HG03175 (cell line): Measurements from ENCODE around the gene DDX39B.
A peak's percentile ranks its signal among the peaks of the same experiment; 100 is the strongest.

Experiments used
- ATAC-seq: cut with Tn5 transposase; IDR thresholded peaks from one replicate; pipeline ENCODE4 v1.9.1; 2021; ENCODE audit warnings: mild to moderate bottlenecking, moderate library complexity; ENCODE audit not compliant: unreplicated experiment

Gene DDX39B

DNA sequence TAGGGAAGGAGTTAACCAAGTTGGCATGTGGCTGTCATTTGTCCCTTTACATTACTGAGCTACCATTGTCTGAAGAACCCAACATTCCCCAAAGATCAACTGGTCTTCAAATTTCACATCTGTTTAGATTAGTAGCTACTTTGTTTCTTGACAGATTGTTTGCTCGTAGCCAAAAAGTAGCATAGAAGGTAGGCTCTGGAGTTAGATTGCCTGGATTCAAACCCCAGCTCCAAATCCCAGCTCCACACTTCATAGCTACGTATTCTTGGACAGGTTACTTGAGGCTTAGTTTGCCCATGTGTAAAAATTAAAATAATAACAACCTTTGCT lies 6.7 kb upstream of the DDX39B start:
- ATAC-seq: no peak

DNA sequence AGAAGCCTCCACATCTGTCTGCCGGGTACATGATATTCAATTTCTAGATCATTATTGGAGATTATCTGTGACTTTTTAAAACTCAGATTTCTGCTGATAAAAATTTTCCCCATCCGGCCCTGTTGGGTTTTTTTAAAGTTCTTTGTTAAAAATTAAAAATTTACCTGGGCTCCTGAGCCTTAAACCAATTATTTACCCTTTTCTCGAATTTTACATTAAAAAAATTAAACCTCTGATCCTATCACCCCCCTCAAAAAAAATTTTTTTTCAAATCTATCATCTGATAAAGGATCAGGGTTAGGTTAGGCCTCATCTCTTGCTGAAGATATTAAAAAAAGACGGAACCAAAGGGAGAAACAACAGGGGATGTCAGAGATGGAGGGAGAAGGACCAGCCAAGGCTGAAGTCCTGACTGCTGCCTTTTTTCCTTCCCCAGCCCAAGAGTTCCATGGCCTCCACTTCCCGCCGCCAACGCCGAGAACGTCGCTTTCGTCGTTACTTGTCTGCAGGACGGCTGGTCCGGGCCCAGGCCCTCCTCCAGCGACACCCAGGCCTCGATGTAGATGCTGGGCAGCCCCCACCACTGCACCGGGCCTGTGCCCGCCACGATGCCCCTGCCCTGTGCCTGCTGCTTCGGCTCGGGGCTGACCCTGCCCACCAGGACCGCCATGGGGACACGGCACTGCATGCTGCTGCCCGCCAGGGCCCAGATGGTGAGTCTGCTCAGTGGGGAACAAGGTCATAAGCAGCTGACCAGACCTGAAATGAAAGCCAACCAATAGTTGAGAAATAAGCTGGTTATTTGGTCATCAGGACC lies 6.1 kb upstream of the DDX39B start:
- no peak for ATAC-seq

DNA sequence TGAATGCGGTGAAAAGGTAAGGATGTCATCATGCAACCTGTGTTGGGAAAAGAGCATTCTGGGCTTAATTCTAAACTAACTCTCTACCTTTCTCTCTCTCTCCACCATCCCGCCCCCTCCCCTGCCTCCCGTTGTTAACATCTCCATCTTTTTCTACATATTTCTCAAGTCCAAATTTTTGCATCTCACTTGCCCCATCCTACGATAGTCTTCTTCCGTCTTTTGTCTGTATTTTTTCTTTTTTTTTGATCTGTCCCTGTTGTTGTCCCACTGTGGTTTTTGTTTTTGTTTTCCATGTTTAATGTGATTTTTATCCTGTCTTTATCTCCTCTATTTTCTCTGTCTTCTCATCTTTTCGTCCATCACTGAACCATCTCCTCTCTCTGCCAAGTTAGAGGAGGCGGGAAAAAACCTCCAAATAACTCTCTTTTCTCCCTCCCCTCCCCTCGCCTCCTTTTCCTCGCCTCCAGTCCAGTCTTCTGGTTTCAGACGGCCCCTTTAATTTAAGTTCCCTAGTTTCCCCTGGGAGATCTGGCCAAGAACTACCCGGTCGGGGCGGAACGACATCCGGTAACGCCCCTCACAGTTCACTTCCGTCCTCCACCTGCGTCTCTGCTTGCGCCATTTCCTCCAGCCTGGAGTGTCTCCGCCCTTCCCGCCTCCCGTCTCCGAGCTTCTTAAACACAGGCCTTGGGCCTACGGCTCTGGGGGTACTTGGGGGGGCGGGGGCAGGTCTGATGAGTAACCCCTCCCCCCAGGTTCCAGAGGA lies 5.3 kb upstream of the DDX39B start, which contains the start of gene NFKBIL1:
NFKBIL1 (plus strand) TSS at position 651 of the 769 bp plus-strand sequence; CDS start at position 738, 87 bp downstream.
- ATAC-seq: peak; percentile 69

DNA sequence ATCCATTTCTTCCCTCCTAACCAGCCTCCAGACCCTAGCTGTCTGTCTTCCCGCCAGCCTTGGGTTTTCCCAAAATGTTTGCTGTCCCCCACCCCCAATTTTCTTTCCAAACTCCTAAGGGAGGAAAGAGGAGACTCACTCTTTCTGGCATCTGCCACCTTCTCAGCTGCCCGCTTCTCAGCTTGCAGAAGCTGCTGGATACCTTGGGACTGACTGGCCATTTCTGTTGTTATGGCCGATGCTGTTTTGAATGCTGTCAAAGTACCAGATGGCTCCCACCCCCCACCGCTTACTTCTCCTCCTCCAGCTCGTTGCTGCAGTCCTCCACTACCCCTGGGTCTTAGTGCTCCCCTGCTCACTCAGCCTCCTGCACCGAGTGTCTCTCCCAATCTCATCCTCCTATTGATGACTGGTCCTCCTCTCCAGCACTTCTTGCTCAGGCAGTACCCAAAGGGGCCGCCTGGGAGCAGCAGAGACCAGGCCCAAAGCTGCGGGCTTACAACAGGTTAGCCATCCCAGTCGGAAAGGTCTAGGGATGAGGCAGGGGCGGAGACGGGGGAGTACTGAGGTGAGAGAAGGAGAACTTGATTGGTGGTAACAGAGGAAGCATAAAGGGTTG lies 4.6 kb upstream of the DDX39B start, which contains the start of gene ATP6V1G2:
ATP6V1G2 (minus strand) TSS at position 270 of the 619 bp plus-strand sequence; CDS start at position 221, 49 bp downstream.
- peak; percentile 49 for ATAC-seq

DNA sequence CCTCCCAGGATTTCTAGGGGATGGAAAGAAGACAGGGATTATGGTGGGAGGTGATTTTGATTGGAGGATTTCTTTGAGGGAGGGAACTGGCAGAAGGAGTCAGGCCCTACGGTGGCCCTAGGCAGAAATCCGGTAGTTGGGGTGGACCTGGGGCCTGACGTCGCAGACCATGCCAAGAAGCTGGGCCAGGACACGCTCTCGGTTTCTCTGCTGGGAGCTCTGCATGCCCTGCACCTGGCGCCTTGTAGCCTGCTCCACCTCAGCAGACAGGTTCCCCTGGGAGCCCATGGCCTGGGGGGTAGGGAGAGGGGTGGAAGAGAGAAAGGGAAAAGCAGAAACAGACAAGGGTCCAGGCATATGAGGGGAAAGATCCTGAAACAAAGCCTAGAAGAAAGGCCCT lies 3.5 kb upstream of the DDX39B start:
- ATAC-seq: no peak

DNA sequence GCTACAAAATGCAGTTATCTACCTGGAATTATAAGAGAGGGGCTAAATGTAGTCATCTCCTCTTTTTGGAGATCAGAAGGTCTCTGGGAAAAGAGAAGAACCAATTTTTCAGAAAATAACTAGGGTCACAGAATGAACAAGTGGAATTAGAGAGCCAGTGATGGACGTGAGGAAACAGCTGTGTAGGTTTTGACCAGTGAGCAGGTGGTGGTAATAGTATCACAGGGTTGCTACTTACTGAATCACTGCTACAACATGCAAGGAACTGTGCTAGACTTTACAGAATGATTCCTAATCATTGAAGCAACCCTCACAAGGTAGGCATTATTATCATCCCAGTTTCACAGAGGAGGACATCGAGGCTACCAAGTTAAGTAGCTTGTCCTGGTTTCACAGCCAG lies 2.9 kb upstream of the DDX39B start:
- no peak for ATAC-seq

DNA sequence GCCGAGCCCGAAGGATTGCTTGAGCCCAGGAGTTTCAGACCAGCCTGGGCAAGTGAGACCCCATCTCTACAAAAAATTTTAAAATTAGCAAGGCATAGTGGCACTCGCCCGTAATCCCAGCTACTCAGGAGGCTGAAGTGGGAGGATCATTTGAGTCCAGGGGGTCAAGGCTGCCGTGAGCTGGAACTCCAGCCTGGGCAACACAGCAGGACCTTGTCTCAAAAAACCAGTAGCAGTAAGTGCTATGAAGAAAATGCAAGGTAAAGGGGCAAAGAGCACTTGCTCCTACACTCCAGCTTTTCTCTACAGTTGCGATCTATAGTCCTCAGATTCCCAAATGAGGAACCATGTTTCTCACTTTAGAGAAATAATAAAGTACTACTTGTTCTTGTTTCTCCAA lies 1.8 kb upstream of the DDX39B start:
- no peak for ATAC-seq

DNA sequence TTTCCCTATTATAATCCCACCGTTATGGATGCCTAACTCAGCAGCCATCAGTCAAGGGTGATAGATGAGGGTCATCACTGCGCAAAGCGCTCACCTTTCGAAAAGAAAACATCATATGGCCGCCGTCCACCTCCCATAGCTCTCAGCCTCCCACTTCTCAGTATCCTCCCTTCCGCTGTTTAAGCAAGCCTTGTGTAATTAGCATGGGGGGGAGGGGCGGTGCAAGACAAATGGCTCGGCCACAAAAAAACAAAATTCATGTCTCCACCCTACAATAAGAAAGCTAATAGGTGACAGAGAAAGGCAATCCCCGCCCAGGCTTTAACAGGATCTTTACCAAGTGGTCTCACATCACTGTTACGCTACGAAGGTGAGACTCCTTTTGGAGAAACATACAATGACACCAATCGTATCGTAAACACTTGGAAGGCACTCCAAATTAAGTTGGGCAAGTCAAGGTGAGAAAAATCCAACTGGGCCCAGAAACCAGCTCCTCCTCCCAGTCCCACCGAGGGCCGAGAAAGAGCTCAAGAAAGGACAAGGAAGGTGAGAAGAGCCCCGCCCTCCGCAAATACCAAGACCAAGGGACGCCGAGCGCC lies 645 bp downstream of the DDX39B start:
- ATAC-seq: no peak

DNA sequence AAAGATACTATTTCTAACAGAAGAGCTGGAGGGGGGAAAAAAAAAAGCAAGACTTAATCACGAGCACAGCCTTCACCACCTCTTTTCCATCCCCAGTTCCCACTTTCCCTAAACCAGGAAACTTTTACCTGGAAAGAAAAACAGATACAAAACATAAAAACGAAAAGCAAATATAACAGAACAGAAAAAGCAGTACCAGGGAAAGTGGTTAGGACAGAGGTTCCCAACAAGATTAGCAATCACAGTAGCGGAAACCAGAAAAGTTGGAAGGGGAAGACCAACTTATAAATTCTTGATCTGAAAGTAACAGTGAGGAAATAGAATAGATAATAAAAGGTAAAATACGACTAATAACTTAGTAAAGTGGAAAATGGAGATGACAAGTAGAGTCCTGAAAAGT lies 1.2 kb downstream of the DDX39B start:
- no peak for ATAC-seq

DNA sequence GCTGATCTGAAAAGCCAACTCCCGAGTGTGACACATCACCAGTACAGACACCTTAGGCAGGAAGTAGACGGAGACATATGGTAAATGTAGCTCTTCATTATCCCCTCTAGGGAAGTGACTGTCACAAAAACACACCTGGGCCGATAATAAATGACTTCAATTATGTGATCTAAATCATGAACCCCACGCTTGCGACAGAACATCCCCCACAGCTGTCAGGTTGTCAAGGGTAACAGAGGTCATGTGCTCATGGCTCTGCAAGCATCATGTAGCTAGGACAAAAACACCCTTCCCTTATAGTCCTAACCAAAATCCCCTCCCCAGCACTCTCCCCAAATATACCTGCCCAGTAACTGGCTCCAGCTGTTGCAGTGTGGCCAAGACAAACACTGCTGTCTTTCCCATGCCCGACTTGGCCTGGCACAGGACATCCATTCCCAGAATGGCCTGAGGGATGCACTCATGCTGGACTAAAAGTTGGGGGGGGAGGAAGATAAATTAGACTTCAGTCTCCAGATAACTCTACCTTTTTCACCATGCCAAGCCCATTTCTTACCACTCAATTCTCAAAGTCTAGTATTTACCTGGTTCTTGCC lies 2.9 kb downstream of the DDX39B start:
- no peak for ATAC-seq

DNA sequence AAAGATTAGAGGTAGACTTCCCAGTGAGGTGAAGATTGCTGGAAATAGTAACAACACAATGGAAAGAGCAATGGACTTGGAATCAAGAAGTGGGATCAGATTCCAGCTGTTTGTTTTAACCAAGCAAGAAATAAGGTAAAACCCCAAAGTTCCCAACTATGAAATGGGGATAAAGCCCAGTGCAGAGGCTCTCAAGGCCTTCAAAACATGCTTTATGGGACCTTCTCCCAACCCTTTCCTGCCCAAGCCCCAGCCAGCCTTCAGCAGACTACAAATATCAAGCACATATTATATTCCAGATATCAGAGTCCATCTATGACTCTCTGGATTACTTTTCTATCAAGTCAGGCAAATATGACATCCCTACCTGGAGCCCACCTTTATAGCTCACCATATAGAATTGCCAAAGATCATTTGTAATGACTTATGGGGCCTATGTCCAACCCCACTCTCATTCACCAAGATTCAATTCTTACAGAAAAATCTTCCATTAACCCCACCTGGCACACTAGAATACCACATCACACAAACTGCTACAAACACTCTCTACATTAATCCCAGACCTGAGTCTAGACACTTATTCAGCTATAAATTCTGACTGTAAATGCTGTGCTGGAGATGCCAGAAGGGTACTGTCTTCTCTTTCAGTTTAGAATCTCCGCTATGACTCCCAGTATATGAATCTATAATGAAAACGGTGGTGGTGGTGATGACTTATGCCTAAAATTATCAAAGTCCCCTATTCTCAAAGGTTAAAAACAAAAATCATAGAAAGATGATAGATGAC lies 6.1 kb downstream of the DDX39B start:
- no peak for ATAC-seq

DNA sequence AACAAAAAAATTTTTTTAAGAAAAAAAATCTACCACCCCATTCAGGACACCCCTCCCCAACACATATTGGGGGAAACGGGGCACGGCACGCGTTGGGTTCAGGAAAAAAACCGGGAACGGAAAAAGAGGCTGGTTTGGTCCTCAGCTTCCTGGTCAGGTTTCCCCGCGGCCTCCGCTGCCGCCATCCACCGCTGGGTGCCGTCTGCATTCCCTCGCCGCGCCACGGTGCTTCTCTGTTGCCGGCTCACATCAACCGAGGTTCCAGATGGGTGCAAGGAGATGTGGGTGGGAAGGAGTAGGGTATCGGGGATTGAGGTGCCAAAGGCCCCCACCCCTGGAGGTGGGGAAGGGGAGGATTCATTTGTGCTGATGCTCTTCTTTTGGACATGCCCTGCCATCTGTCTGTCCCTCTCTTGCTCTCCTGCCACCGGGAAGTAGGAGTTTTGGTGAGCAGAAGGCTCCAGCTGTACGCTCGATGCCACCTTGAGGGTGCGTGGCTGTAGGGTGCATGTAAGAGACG lies 7.2 kb downstream of the DDX39B start:
- ATAC-seq: no peak

DNA sequence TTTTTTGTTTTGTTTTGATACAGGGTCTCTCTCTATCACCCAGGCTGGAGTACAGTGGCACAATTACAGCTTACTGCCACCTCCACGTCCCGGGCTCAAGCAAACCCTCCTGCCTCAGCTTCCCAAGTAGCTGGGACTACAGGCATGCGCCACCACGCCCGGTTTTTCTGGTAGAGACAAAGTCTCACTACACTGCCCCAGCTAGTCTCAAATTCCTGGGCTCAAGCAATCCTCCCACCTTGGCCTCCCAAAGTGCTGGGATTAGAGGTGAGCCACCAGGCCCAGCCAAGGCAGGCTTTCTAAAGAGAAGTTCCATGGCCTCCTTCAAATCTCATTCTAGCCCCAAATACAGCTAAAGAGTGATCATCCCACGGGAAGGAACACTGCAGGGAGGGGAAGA lies 7.8 kb downstream of the DDX39B start:
- no peak for ATAC-seq

DNA sequence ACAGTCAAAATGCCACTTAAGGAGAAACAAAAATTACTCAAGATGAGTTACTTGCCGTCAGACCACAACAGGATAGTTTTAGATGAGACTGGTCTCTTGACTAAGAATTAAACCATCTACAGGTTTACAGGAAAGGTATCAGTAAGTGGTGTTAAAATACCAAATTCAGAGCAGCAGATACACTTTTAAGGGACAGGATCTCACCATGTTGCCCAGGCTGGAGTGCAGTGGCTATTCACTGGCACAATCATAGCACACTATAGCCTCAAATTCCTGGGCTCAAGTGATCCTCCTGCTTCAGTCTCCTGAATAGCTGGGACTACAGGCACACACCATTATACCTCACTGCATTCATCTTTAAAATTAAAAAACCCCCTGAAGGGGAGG lies 8.4 kb downstream of the DDX39B start:
- no peak for ATAC-seq

DNA sequence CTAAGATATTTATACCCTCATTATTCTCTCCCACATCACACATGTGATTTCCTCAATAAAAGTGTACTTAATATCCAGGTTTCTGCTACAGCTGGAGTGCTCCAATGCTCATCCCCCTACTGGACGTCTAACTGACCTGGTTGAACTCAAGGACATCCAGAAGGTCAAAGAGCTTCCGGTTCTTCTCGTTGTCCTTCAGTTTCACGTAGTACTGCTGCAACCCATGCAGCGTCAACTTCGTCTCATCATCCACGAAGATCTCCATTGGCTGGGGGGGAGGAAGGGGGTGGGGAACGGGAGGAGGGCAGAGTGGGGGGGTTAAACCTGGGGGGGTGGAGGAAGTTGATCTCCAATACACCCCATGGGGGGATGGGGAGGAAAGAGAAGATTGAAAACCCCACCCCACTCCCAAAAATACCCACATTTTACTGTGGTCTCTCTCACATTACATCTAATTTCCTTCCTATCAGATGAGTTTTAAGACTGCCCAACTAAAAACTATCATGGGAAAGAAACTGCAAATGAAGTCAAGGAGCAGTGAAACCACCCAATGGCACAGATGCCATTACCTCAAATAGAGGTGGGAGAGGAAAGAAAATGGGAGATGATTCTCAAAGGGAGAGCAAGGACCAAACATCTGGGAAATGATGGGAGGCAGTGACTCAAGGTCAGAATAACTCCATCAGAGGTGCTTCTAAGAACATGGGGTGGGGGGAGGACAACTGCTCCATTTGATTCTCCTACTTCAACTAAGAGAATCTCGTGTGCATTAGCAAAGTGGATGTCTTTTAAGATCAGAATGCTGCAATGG lies 9.0 kb downstream of the DDX39B start:
- no peak for ATAC-seq

DNA sequence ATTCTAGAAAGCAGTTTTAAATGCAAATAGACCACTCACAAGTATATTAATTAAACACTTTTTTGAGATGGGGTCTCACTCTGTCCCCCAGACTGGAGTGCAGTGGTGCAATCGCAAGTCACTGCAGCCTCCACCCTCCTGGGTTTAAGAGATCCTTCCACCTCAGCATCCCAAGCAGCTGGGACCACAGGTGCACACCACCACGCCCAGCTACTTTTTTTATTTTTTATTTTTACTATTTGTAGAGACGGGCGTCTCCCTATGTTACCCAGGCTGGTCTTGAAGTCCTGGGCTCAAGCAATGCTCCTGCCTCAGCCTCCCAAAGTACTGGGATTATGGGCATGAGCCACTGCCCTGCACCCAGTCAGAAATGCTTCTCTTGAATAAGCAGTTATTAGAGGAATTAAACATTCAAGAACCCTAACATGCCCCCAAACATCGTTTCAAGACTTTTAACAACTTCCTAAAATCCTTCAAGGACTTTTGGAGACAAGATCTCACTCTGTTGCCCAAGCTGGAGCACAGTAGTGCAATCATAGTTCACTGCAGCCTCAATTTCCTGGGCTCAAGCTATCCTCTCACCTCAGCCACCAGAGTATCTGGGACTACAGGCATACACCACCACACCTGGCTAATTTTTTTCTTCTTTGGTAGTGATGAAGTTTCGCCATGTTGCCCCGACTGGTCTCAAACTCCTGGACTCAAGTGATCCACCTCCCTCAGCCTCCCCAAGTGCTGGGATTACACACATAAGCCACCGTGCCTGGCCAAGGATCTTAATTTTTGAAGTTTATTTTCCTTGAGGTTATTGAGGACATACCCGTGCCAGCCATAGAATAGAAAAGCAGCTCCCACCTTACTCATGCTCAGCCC lies 9.8 kb downstream of the DDX39B start:
- no peak for ATAC-seq

DNA sequence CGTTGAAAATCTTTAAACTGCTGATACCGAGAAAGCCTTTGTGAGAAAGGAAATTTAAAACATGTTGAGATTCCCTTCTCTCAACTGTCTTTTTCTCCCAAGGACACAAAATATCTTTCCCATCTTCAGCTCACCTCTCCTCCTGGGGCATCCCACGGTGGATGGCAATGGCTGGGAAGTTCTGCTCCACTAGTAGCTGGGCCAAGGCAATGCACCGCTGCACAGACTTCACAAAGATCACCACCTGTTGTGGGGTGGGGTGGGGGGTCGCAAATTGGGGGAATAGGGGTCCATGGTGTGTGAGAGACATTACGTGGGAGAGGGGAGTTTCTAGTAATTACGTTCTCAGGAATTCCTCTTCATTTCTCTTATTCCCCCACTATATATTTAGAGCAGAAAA lies 10.6 kb downstream of the DDX39B start:
- ATAC-seq: no peak

DNA sequence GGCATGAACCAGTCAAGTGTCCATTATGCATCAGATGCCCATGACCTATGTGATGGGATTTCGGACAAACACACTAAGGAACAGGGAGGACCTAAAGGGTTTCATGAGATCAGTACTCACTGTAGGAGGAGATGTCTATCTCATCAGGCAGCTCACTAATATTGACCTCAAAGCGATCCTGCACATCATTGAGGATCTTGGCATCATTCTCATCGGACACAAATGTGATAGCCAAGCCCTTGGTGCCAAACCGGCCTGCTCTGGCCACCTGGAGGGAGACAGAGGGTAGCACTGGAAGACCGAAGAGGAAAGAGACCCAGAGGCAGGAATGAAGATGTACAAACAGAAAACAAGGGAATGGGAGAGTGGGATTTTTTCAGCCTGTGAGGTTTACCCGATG lies 11.1 kb downstream of the DDX39B start:
- ATAC-seq: no peak
